GM23248 (cell line): ENCODE results near the gene FAM83G. TPM values are rescaled to one million over a fixed set of nuclear protein-coding genes. Genes with fewer than 3 reads are reported as not detected.
"Not testable (repeated sequence)": the region's sequence is repeated elsewhere in the genome, so short reads cannot be mapped to it uniquely, and the experiment has no call there.

Experiments
- DNase-seq: peaks from one replicate; pipeline ENCODE4 v3.0.0-alpha.2; 2015
- H2AFZ ChIP-seq: fragments of 200-600 bp; sonication (generic); 2 replicates; pipeline ENCODE4 v1.6.1; 2016; ENCODE audit warnings: antibody characterized with exemption
- H3F3A ChIP-seq: fragments of 200-600 bp; sonication (generic); 2 replicates; pipeline ENCODE4 v1.6.1; 2016; ENCODE audit warnings: mild to moderate bottlenecking, antibody characterized with exemption, mixed run types; ENCODE audit not compliant: insufficient read depth
- H3K27ac ChIP-seq: fragments of 200-600 bp; sonication (generic); 2 replicates; pipeline ENCODE4 v1.5.1; 2016; ENCODE audit warnings: mild to moderate bottlenecking
- H3K27me3 ChIP-seq: fragments of 200-600 bp; sonication (generic); replicated peaks from 2 replicates; pipeline ENCODE4 v1.6.1; 2016; ENCODE audit warnings: mild to moderate bottlenecking; ENCODE audit not compliant: insufficient read depth
- H3K36me3 ChIP-seq: fragments of 200-600 bp; sonication (generic); 2 replicates; pipeline ENCODE4 v1.6.1; 2016; ENCODE audit warnings: low read depth, mild to moderate bottlenecking
- H3K4me1 ChIP-seq: fragments of 200-600 bp; sonication (generic); 2 replicates; pipeline ENCODE4 v1.6.1; 2016; ENCODE audit warnings: mild to moderate bottlenecking; ENCODE audit not compliant: insufficient read depth
- H3K4me2 ChIP-seq: fragments of 200-600 bp; sonication (generic); one replicate; pipeline ENCODE4 v1.6.1; 2016; ENCODE audit warnings: mild to moderate bottlenecking; ENCODE audit not compliant: unreplicated experiment
- H3K4me3 ChIP-seq: fragments of 200-600 bp; sonication (generic); 2 replicates; pipeline ENCODE4 v1.5.1; 2016; ENCODE audit warnings: mild to moderate bottlenecking
- H3K79me2 ChIP-seq: fragments of 200-600 bp; sonication (generic); 2 replicates; pipeline ENCODE4 v1.6.1; 2016; ENCODE audit warnings: mild to moderate bottlenecking; ENCODE audit not compliant: insufficient read depth
- H3K9ac ChIP-seq: fragments of 200-600 bp; sonication (generic); 2 replicates; pipeline ENCODE4 v1.6.1; 2016; ENCODE audit warnings: mild to moderate bottlenecking
- H3K9me2 ChIP-seq: fragments of 200-600 bp; sonication (generic); 2 replicates; pipeline ENCODE4 v1.6.1; 2016; ENCODE audit warnings: mixed run types, mild to moderate bottlenecking, moderate library complexity; ENCODE audit not compliant: insufficient read depth
- H3K9me3 ChIP-seq: fragments of 200-600 bp; sonication (generic); one replicate; pipeline ENCODE4 v1.6.1; 2017; ENCODE audit warnings: low read depth
- H4K20me1 ChIP-seq: fragments of 200-600 bp; sonication (generic); 2 replicates; pipeline ENCODE4 v1.6.0; 2016; ENCODE audit not compliant: insufficient read depth
- EZH2 ChIP-seq: fragments of 200-600 bp; sonication (generic); IDR thresholded peaks from 2 replicates; pipeline ENCODE4 v1.6.1; 2018; ENCODE audit warnings: antibody characterized with exemption, mild to moderate bottlenecking; ENCODE audit not compliant: insufficient read depth, poor library complexity, severe bottlenecking
- EZH2phosphoT487 ChIP-seq: fragments of 200-600 bp; sonication (generic); IDR thresholded peaks from 2 replicates; pipeline ENCODE4 v1.6.1; 2018; ENCODE audit warnings: antibody characterized with exemption, moderate library complexity, mild to moderate bottlenecking, low read depth; ENCODE audit not compliant: insufficient read depth
- WGBS, 2 experiments: methylation state at CpG; one replicate each; pipeline ENCODE4 v1.1.6; 2015 to 2017; ENCODE audit warnings: low lambda C conversion rate in 2 of 2, low coverage in 1 of 2; ENCODE audit errors: missing lambda C conversion rate in 2 of 2; 5-methylcytosine and 5-hydroxymethylcytosine counted together
- in situ Hi-C: fragments of 300-500 bp; cut with MboI; formaldehyde crosslinking; loops from 2 replicates; pipeline ENCODE4 v1.15.0; 2020
- polyA plus RNA-seq: library from polyadenylated mRNA; unstranded; fragments of >200 nt; fragmentation: Nextera tagmentation; extraction: Ambion mirVana; gene quantifications from 2 replicates; pipeline ENCODE4 v1.2.1, GENCODE V29; 2016
- total RNA-seq: library from RNA; depleted of rRNA; stranded (reverse); fragments of >200 nt; shearing (Covaris generic); gene quantifications from 2 replicates; pipeline ENCODE4 v1.2.3, GENCODE V29; 2014

Gene FAM83G
- total and polyA plus RNA-seq, 2 experiments from 2014 or later = 8.9 to 26.2 TPM

GRCh38 chr17:19030771-19031449 lies 26.3 kb upstream of the FAM83G start:
- H3K27ac ChIP-seq, H3K4me3 ChIP-seq, H3K9me3 ChIP-seq, H3K9me2 ChIP-seq, in situ Hi-C loops, DNase-seq, H3K4me2 ChIP-seq, H4K20me1 ChIP-seq, H3K36me3 ChIP-seq, H3F3A ChIP-seq, H3K79me2 ChIP-seq, H3K27me3 ChIP-seq, H3K4me1 ChIP-seq, H2AFZ ChIP-seq, H3K9ac ChIP-seq: not testable (repeated sequence)
- 95% methylated on average over 2 of the region's 5 CpGs; no CpG with 5 or more reads in 1 of the 2 experiments for WGBS, 2 experiments

- WGBS, 2 experiments = 0 to 6% methylated on average over 1 to 2 of the region's 5 CpGs
Measured at GRCh38 chr17:19029740-19030139, 25.2 kb upstream of the FAM83G start.

DNA sequence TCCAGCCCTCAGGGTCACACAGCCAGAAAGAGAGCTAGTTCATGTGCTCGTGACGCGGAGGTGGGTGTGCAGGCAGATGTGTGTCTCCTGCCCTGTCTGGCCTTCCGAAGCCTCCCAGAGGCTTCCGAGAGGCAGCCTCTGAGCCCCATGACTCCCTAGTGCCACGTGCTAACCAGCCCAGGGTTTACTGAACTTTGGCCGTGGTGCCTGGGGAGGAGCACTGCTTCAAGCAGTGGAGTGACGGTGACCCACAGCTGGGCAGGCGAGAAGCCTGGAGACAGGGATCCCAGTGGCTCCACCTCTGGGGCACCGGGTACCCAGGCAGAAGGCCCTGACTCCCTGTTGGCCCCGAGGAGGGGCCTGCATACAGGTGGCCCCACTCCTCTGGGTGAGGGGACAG lies 24.1 kb upstream of the FAM83G start:
- H3K27me3 ChIP-seq = not testable (repeated sequence)

More at GRCh38 chr17:19029740-19030139, 25.2 kb upstream of the FAM83G start:
- H3F3A ChIP-seq, in situ Hi-C loops, H3K9me2 ChIP-seq, H3K36me3 ChIP-seq, H3K27me3 ChIP-seq, H3K9me3 ChIP-seq, H3K79me2 ChIP-seq, H3K4me1 ChIP-seq, H2AFZ ChIP-seq, H4K20me1 ChIP-seq, DNase-seq, H3K4me3 ChIP-seq, H3K4me2 ChIP-seq: not testable (repeated sequence)
- peak overlapping the region; percentile 49 for H3K27ac ChIP-seq
- H3K9ac ChIP-seq = 0 out of 2 replicates have a peak overlapping the region, but pooled peaks have one; percentile 36

GRCh38 chr17:19024101-19025078 lies 19.8 kb upstream of the FAM83G start:
- 72 to 74% methylated on average over 19 to 22 of the region's 22 CpGs for WGBS, 2 experiments
- no peaks in the 10 kb centered on the region for H3K9me2 ChIP-seq
- H3K4me2 ChIP-seq = peak overlapping the region; percentile 51
- H3K4me1 ChIP-seq = no peaks in the 10 kb centered on the region; the same call in 1 of the 2 replicates
- no peaks in the 10 kb centered on the region for H4K20me1 ChIP-seq
- H3F3A ChIP-seq = no peaks in the 10 kb centered on the region; the same call in 1 of the 2 replicates
- no peak overlapping the region for H2AFZ ChIP-seq
- H3K27me3 ChIP-seq = no peaks in the 10 kb centered on the region
- peak overlapping the region; percentile 58 for H3K27ac ChIP-seq
- no peak overlapping the region for H3K4me3 ChIP-seq
- no peak for TF ChIP-seq EZH2
- TF ChIP-seq EZH2phosphoT487 = no peak
- H3K79me2 ChIP-seq = no peaks in the 10 kb centered on the region
- no peak overlapping the region for H3K9ac ChIP-seq
- in situ Hi-C loops = no loop called here
- DNase-seq = peak; percentile 94
- no peaks in the 10 kb centered on the region for H3K9me3 ChIP-seq
- H3K36me3 ChIP-seq = no peaks in the 10 kb centered on the region

More for the DNA sequence above, 24.1 kb upstream of the FAM83G start:
- H3K4me1 ChIP-seq, H3K9me2 ChIP-seq, H2AFZ ChIP-seq, H3K27ac ChIP-seq, in situ Hi-C loops, H3K4me2 ChIP-seq, H3K79me2 ChIP-seq, H3F3A ChIP-seq, H3K9ac ChIP-seq, H3K4me3 ChIP-seq, H3K9me3 ChIP-seq, H3K36me3 ChIP-seq, H4K20me1 ChIP-seq, DNase-seq: not testable (repeated sequence)
- WGBS, 2 experiments = no CpG with 5 or more reads among the region's 11 CpGs
